Spleen (tissue), 11 donors: ENCODE data around the gene DMPK. TPM values are rescaled to one million over a fixed set of nuclear protein-coding genes. Genes with fewer than 3 reads are reported as not detected.

ENCODE experiments used
- DNase-seq: peaks from one replicate; pipeline ENCODE4 v3.0.0-alpha.2; 2020
- H3K27ac ChIP-seq, 8 donors: fragments of 200-600 bp; sonication (generic) in 7 of 8; 1 replicate in 4 of 8; 2 replicates in 4 of 8; pipeline versions ENCODE4 v1.5.0 to v1.8.0; 2016 to 2021; ENCODE audit warnings: inconsistent platforms in 4 of 8, mild to moderate bottlenecking in 4 of 8, moderate library complexity in 1 of 8
- H3K27me3 ChIP-seq, 7 donors: fragments of 200-600 bp; sonication (generic) in 6 of 7; replicated peaks in 1 of 7; 1 replicate in 4 of 7; 2 replicates in 3 of 7; pipeline versions ENCODE4 v1.5.0 to v1.8.0; 2016 to 2021; ENCODE audit warnings: inconsistent platforms in 3 of 7, mild to moderate bottlenecking in 1 of 7
- H3K36me3 ChIP-seq, 6 donors: fragments of 200-600 bp; sonication (generic) in 5 of 6; 1 replicate in 4 of 6; 2 replicates in 2 of 6; pipeline versions ENCODE4 v1.5.0 to v1.8.0; 2016 to 2021; ENCODE audit warnings: inconsistent platforms in 2 of 6
- H3K4me1 ChIP-seq, 6 donors: fragments of 200-600 bp; sonication (generic) in 5 of 6; 1 replicate in 3 of 6; 2 replicates in 3 of 6; pipeline versions ENCODE4 v1.5.0 to v1.8.0; 2016 to 2021; ENCODE audit warnings: inconsistent platforms in 3 of 6
- H3K4me3 ChIP-seq, 8 donors: fragments of 200-600 bp; sonication (generic) in 7 of 8; 1 replicate in 4 of 8; 2 replicates in 4 of 8; pipeline versions ENCODE4 v1.5.0 to v1.8.0; 2016 to 2021; ENCODE audit warnings: inconsistent platforms in 4 of 8, mild to moderate bottlenecking in 4 of 8, moderate library complexity in 2 of 8
- H3K9me3 ChIP-seq, 8 donors: fragments of 200-600 bp; sonication (generic) in 7 of 8; 1 replicate in 4 of 8; 2 replicates in 4 of 8; pipeline versions ENCODE4 v1.5.0 to v1.8.0; 2016 to 2021; ENCODE audit warnings: inconsistent platforms in 4 of 8
- CTCF ChIP-seq, 11 experiments: fragments of 200-600 bp in 7 of 11; fragments of 450-650 bp in 4 of 11; sonication (generic) in 4 of 11; IDR thresholded peaks in 8 of 11; conservative IDR thresholded peaks in 3 of 11; 1 replicate in 7 of 11; 2 replicates in 4 of 11; pipeline versions ENCODE4 v1.4.0 to v1.8.0; 2016 to 2021; ENCODE audit warnings: antibody characterized with exemption in 11 of 11, inconsistent platforms in 4 of 11, mild to moderate bottlenecking in 1 of 11
- POLR2A ChIP-seq, 3 donors: fragments of 450-650 bp; IDR thresholded peaks; one replicate each; pipeline ENCODE4 v1.5.1; 2017; ENCODE audit warnings: antibody characterized with exemption in 3 of 3, mild to moderate bottlenecking in 1 of 3
- POLR2AphosphoS5 ChIP-seq, 3 donors: sonication (generic); formaldehyde crosslinking; IDR thresholded peaks; one replicate each; pipeline ENCODE4 v1.5.1; 2017; ENCODE audit warnings: antibody characterized with exemption in 3 of 3
- WGBS, 5 donors: extraction: QIAGEN DNeasy Blood & Tissue Kit in 3 of 5; methylation state at CpG; one replicate each; pipeline versions ENCODE4 v1.1.5 to v1.1.7; 2013 to 2018; 5-methylcytosine and 5-hydroxymethylcytosine counted together
- intact Hi-C: fragments of 100-400 bp; cut with DNase I; formaldehyde crosslinking; loops from one replicate; pipeline ENCODE4 v1.15.0; 2023; ENCODE audit warnings: low total_unique reads
- polyA plus RNA-seq, 3 donors: library from polyadenylated mRNA; stranded (reverse); fragments of 200-250 nt; gene quantifications; one replicate each; pipeline ENCODE4 v1.2.1, GENCODE V29; 2013
- total RNA-seq, 7 donors: library from RNA; depleted of rRNA in 3 of 7; stranded (reverse); fragments of >200 nt in 3 of 7; fragmentation: NEBNext Ultra II Directional in 4 of 7; extraction: Animal tissue kit (Norgen Biotek cat#: 25700) in 4 of 7; gene quantifications; one replicate each; pipeline versions ENCODE4 v1.1.0 to v1.2.1, GENCODE V29; 2016 to 2021
- donor health status: healthy with polysubstance abuse.
- donor health status: DM: no; HTN: no; CAD: no; lungs with moderate emphysema.
- donor health status: DM: no; HTN: no; CAD: no.
- donor health status: Bipolar disorder and iron deficiency.
- donor health status: healthy.
- donor health status: DM: no; HTN: no; CAD: no.
- donor health status: DM: yes; HTN: yes; CAD: no.

The DMPK gene
- total and polyA plus RNA-seq, 10 donors = 17.9 to 147 (median 35.4) TPM

- peaks cover 0 to 30% (median 0%) of the 10 kb centered on the region in 7 donors for H3K27me3 ChIP-seq
- H3K4me3 ChIP-seq = no peak overlapping the region
- H3K4me1 ChIP-seq = peaks cover 0 to 12% (median 6%) of the 10 kb centered on the region in 6 donors
- TF ChIP-seq POLR2A (IDR thresholded peaks at IDR 0.05) (no peak), CTCF (IDR thresholded peaks at IDR 0.05 in 8 of 11, conservative IDR thresholded peaks at IDR 0.05 in 3 of 11) (no peak), POLR2AphosphoS5 (IDR thresholded peaks at IDR 0.05) (no peak)
- no peak for DNase-seq
- no peak overlapping the region for H3K27ac ChIP-seq
- peaks cover 0 to 6% (median 0%) of the 10 kb centered on the region in 6 donors for H3K36me3 ChIP-seq
- intact Hi-C loops = no loop called here
- WGBS, 5 donors = 17 to 25% (median 18%) methylated on average over 7 of the region's 7 CpGs
- H3K9me3 ChIP-seq = no peaks in the 10 kb centered on the region
Observed at GRCh38 chr19:45809643-45810159, 27.4 kb upstream of the DMPK start.

- Histone ChIP-seq H3K27me3 (peaks cover 0 to 29% (median 0%) of the 10 kb centered on the region in 7 donors), H3K36me3 (no peaks in the 10 kb centered on the region), H3K4me1 (peaks cover 0 to 11% (median 6%) of the 10 kb centered on the region in 6 donors), H3K9me3 (no peaks in the 10 kb centered on the region), H3K27ac (no peak overlapping the region), H3K4me3 (no peak overlapping the region)
- DNase-seq = no peak
- intact Hi-C loops = no loop called here
- TF ChIP-seq POLR2A (IDR thresholded peaks at IDR 0.05) = no peak
- TF ChIP-seq CTCF (IDR thresholded peaks at IDR 0.05 in 8 of 11, conservative IDR thresholded peaks at IDR 0.05 in 3 of 11) = no peak
- TF ChIP-seq POLR2AphosphoS5 (IDR thresholded peaks at IDR 0.05) = no peak
Observed at GRCh38 chr19:45805719-45806118, 23.4 kb upstream of the DMPK start.

GRCh38 chr19:45804959-45805230, 22.6 kb upstream of the DMPK start:
- H3K4me3 ChIP-seq = no peak overlapping the region
- H3K4me1 ChIP-seq = peaks cover 0 to 6% (median 5%) of the 10 kb centered on the region in 6 donors
- TF ChIP-seq CTCF (IDR thresholded peaks at IDR 0.05 in 8 of 11, conservative IDR thresholded peaks at IDR 0.05 in 3 of 11) (no peak), POLR2AphosphoS5 (IDR thresholded peaks at IDR 0.05) (no peak), POLR2A (IDR thresholded peaks at IDR 0.05) (no peak)
- intact Hi-C loops = no loop called here
- H3K27me3 ChIP-seq = peaks cover 0 to 30% (median 0%) of the 10 kb centered on the region in 7 donors
- no peak overlapping the region for H3K27ac ChIP-seq
- WGBS, 5 donors = 86 to 95% (median 92%) methylated on average over 8 of the region's 8 CpGs
- no peaks in the 10 kb centered on the region for H3K36me3 ChIP-seq
- DNase-seq = no peak
- no peaks in the 10 kb centered on the region for H3K9me3 ChIP-seq

DNA sequence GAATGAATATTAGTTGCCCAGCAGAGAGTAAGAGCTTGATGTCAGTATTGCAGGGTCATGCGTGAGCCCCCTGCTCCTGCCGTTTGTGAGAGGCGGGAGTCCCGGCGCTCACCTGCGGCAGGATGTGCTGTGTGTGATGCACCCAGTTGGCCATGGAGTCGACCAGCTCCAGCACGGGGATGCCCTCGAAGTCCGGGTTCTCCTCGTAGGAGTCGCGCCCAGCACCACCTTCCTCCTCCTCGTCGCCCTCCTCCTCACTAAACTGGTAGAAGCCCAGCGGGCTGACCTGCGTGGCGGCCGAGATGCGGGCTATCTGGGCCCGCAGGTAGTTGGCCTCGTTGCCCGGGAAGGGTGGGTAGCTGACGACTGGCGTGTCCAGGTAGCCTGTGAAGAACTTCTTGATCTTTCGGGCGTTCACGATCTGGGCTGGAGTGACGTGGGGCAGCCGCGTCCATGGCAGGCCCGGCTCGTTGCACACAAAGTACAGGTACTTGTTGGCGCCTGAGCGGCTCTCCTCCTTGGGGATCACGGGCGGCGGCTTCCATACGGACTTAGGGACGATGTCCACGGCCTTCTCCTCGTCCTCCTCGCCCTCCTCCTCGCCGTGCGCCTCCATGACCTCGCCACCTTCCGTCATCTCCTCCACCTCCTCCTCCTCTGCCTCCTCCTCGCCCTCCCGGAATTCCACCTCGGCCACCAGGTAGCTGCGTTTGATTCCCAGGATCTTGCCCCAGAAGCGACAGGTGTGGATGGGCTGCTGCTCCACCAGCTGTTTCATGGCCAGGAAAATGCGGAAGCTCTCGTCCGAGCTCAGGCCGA, 22.1 kb upstream of the DMPK start:
- H3K27me3 ChIP-seq = peaks cover 0 to 36% (median 0%) of the 10 kb centered on the region in 7 donors
- H3K4me1 ChIP-seq = peaks cover 0 to 4% (median under 1%) of the 10 kb centered on the region in 6 donors
- no peaks in the 10 kb centered on the region for H3K36me3 ChIP-seq
- H3K27ac ChIP-seq = no peak overlapping the region
- no peak for DNase-seq
- H3K9me3 ChIP-seq = no peaks in the 10 kb centered on the region
- intact Hi-C loops = no loop called here
- H3K4me3 ChIP-seq = no peak overlapping the region
- 89 to 94% (median 91%) methylated on average over 55 to 57 of the region's 57 CpGs for WGBS, 5 donors
- TF ChIP-seq POLR2AphosphoS5 (IDR thresholded peaks at IDR 0.05) (no peak), CTCF (IDR thresholded peaks at IDR 0.05 in 8 of 11, conservative IDR thresholded peaks at IDR 0.05 in 3 of 11) (no peak), POLR2A (IDR thresholded peaks at IDR 0.05) (no peak)
